ENCODE measurements around the gene CCNA2. TPM values are rescaled to one million over a fixed set of nuclear protein-coding genes. Genes with fewer than 3 reads are reported as not detected.

The CCNA2 gene
- total and polyA plus RNA-seq, 2 donors (not counting 3 experiments of a cell fraction or from before 2014, with no cell fraction given), result 23.3 to 65.4 TPM

- no peaks in the 10 kb centered on the region for H3K9me1 ChIP-seq (replicated peaks; ENCODE audit: control insufficient read depth, extremely low read depth, insufficient read depth, low read length)
- H3K27me3 ChIP-seq (ENCODE audit: control insufficient read depth in 2 of 2, insufficient read depth in 2 of 2, low read length in 2 of 2), result no peaks in the 10 kb centered on the region
- FAIRE-seq (no peak), DNase-seq (ENCODE audit: low read depth, low spot score) (no peak)
- dilution Hi-C loops (cut with MboI; ENCODE audit: extremely low pct_ligation_motif_present, low sequenced_read_pairs) (no loop called here), intact Hi-C loops (cut with micrococcal nuclease) (no loop called here)
- POLR2A ChIA-PET, result no interaction called here
- H3K9ac ChIP-seq (replicated peaks; ENCODE audit: extremely low read depth, insufficient read depth, low read length), result no peak overlapping the region
- CTCF ChIA-PET, result interaction anchor here (1.5 kb wide), 1 partner anchor 28 kb away, joined by 4 read pairs; no protein-coding TSS in a partner anchor
- peaks cover 0 to 48% of the 10 kb centered on the region in 2 experiments for H3K36me3 ChIP-seq (ENCODE audit: control insufficient read depth in 2 of 2, extremely low read depth in 1 of 2, insufficient read depth in 2 of 2, low read length in 2 of 2)
- H3K9me3 ChIP-seq (replicated peaks; ENCODE audit: control insufficient read depth, insufficient read depth, low read length), result no peaks in the 10 kb centered on the region
- peaks cover 2% of the 10 kb centered on the region for H4K20me1 ChIP-seq (replicated peaks; ENCODE audit: control insufficient read depth, extremely low read depth, insufficient read depth, low read length)
- no TSS peak for BruUV-seq (replicated peaks)
- H2AFZ ChIP-seq (ENCODE audit: low read depth, low read length), result no peak overlapping the region
- peaks cover 27% of the 10 kb centered on the region for H3K4me1 ChIP-seq (ENCODE audit: control insufficient read depth, extremely low read depth, insufficient read depth, low read length)
- peaks cover 56% of the 10 kb centered on the region for H3K79me2 ChIP-seq (ENCODE audit: control insufficient read depth, insufficient read depth, low read length)
- TF ChIP-seq GATA2 (IDR thresholded peaks at IDR 0.05; ENCODE audit: insufficient read depth, insufficient read length, low read depth, low read length), result no peak
- no peak for TF ChIP-seq MAX (IDR thresholded peaks at IDR 0.05; ENCODE audit: insufficient read depth, insufficient read length)
- TF ChIP-seq FOS (IDR thresholded peaks at IDR 0.05; ENCODE audit: borderline replicate concordance, insufficient read depth, low read length), result no peak
- no peak for TF ChIP-seq MYC (IDR thresholded peaks at IDR 0.05; ENCODE audit: low read depth, low read length)
- TF ChIP-seq CTCF (IDR thresholded peaks at IDR 0.05; ENCODE audit: extremely low read depth in 1 of 2, insufficient read depth in 1 of 2, low read depth in 1 of 2, low read length in 2 of 2), result no peak
- TF ChIP-seq EZH2 (IDR thresholded peaks at IDR 0.05; ENCODE audit: borderline replicate concordance, low read depth, low read length, severe bottlenecking), result no peak
- no peak for TF ChIP-seq JUN (IDR thresholded peaks at IDR 0.05; ENCODE audit: borderline replicate concordance, insufficient read depth, insufficient read length, low read depth)
- no peak for TF ChIP-seq POLR2AphosphoS5 (IDR thresholded peaks at IDR 0.05; ENCODE audit: insufficient read depth, low read depth, low read length)
- TF ChIP-seq POLR2A (IDR thresholded peaks at IDR 0.05; ENCODE audit: low read depth, low read length), result no peak
- no peak overlapping the region for H3K27ac ChIP-seq (ENCODE audit: insufficient read depth, low read depth, low read length)
- no peak overlapping the region for H3K4me2 ChIP-seq (ENCODE audit: insufficient read depth, low read length)
- no peak overlapping the region for H3K4me3 ChIP-seq (replicated peaks in 1 of 3; ENCODE audit: insufficient read depth in 1 of 3, low read depth in 1 of 3, low read length in 3 of 3)
Observed at GRCh38 chr4:121817701-121818100, 6.0 kb downstream of the CCNA2 start.

All from endothelial cell of umbilical vein (primary cell).